AG09319 (cell line): ENCODE results near the gene TSC1.

Experiments used
- DNase-seq: peaks from one replicate; pipeline ENCODE4 v3.0.0-alpha.2; 2010; ENCODE audit warnings: low read depth; ENCODE audit errors: extremely low read depth
- TF ChIP-seq, protein P1 (sequence below): IDR thresholded peaks from 2 replicates; pipeline ENCODE4 v1.5.1; 2011; ENCODE audit warnings: low read depth, mild to moderate bottlenecking, inconsistent platforms, low read length, moderate library complexity

The TSC1 gene

DNA sequence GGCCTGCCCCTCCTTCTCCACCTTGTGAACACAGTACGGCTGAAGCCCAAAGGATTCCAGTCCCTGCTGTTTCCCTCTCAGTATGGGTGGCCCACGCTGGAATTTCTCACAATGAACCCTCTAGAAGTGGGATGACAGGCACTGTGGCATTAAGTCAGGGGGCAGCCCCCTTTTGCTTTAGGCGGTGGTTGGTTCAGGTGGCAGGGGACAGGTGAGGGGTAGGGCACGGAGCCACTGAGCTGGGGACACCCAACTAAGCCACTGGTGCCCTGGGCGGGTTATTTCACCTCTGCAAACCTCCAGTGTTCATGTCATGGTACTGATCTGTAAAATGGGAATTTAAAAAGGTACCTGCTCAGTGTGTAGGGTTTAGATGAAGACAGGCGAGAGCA is 58.1 kb downstream of the TSC1 start:
- DNase-seq = no peak
- TF ChIP-seq, protein P1, sequence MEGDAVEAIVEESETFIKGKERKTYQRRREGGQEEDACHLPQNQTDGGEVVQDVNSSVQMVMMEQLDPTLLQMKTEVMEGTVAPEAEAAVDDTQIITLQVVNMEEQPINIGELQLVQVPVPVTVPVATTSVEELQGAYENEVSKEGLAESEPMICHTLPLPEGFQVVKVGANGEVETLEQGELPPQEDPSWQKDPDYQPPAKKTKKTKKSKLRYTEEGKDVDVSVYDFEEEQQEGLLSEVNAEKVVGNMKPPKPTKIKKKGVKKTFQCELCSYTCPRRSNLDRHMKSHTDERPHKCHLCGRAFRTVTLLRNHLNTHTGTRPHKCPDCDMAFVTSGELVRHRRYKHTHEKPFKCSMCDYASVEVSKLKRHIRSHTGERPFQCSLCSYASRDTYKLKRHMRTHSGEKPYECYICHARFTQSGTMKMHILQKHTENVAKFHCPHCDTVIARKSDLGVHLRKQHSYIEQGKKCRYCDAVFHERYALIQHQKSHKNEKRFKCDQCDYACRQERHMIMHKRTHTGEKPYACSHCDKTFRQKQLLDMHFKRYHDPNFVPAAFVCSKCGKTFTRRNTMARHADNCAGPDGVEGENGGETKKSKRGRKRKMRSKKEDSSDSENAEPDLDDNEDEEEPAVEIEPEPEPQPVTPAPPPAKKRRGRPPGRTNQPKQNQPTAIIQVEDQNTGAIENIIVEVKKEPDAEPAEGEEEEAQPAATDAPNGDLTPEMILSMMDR = no peak

DNA sequence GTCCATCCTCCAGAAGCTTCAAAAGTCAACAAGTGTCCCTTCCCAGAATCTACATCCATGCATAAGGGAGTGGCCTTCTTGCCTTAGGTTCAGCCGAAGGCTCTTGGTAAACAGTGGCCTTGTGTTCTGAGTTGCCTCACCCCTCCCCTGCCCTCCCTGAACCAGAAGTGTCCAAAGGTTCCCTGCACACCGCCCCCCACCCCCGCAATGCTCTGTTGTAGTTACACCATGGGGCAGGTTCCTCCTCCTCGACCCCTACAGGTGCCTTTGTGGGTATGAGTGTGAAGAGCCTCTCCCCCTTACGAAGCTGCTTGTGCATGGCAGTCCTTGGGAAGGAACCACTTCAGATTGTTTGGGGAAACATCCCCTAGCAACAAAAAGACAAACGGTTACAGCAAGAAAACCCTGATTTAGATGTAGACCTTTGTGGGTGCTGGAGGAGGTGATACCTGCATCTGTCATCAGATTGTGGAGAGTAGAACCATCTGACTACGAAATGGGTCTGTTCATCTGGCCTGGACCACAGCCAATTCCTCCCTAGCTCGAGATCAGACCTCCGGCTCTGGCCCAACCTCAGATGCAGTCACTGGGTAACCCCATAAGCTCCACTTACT is 58.6 kb downstream of the TSC1 start:
- no peak for DNase-seq
- TF ChIP-seq, protein P1 = no peak

DNA sequence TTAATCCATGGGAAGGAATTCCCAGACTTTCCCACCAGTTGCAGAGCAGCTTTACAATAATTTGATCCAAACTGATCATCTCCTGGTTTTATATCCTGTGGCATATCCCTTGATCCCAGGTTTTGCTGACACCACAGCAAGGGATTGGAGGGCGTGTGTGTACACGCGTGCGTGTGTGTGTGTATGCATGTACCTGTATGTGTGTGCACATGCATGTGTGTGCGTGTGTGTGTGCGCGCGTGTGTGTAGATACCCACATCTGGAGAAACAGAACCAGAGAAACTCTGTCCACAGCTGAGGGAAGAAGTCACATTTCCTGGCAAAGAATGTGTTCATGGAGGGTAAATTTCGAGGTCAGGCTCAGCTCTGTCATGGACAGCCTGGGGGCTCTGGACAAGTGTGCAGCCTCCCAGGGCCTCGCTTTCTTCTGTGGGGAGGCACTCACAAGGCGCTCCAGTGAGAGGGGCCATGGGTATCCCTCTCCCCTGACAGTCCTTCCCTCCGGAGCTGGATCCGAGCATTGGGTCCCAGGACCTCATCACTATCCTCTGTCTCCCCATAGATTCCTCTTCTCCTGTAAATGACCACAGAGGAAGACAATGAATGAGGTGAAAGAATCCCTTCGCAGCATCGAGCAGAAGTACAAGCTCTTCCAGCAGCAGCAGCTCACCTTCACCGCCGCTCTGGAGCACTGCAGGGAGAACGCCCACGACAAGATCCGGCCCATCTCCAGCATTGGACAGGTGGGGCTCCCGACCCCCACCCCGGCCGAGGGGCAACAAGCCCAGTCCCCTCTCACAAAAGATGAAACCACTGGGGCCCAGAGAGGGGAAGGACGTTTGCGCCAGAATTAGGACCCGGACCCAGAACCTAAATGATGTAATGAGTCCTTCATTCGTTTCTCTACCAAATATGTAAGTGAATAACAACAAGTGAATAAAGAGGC is 60.8 kb downstream of the TSC1 start:
- TF ChIP-seq, protein P1 = no peak

DNA sequence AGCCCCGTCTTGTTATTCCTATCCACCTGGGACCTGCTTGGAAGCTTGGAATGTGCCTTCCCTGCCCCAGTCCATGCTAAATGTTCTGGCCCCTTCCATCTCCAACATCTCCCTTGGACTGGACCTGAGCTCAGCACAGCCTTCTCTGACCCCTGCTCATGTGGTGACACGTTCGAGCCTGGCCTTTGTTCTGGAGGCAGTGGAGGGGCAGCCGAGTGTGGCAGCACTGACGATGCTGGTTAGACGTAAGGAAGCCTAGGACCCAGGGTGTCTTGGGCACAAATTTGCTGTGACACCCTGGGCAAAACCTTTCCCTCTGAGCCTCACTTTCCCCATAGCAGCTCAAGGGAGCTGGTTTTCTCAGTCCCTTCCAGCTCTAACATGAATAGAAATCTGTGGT is 61.8 kb downstream of the TSC1 start:
- TF ChIP-seq, protein P1 = no peak
- no peak for DNase-seq

More for the DNA sequence above, 60.8 kb downstream of the TSC1 start:
- no peak for DNase-seq

DNA sequence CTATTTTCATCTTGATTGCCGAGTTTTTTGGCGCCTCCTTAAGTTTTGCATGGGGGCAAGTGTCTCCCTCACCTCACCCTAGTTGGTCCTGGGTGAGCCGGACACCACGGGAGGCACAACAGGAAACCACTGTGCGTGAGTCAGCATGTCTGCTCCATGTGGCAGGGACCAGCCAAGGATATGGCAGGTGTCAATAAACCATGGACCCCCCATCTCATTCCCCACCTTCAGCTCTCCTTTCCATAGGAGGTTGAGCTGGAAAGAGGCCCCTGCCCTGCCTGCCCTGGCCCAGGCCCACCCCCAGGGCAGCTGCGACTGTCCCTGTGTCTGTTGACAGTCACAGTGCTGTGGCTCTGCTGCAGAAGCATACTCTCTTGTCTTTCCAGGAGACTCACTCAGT is 62.6 kb downstream of the TSC1 start:
- no peak for DNase-seq

DNA sequence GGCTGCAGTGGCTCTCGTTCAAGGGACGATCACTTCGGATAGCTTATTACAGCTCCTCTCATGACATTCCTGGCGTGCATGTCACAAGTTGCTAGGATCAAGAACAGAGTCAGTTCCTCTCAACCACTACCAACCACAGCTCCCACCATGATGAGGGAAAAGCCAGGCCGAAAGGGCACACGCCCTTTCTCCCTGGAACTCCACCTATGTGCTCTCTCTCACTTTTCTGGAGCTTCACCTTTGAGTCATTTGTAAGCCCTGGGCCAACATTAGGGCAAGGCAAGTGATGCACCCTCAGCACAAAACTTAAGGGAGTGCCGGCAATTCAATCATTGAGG is 64.1 kb downstream of the TSC1 start:
- TF ChIP-seq, protein P1 = no peak
- DNase-seq = no peak

More for the DNA sequence above, 62.6 kb downstream of the TSC1 start:
- TF ChIP-seq, protein P1 = no peak
